ENCODE measurements around the gene CST7. TPM values are rescaled to one million over a fixed set of nuclear protein-coding genes. Genes with fewer than 3 reads are reported as not detected.

CST7 gene
- total and polyA plus RNA-seq, 10 of the 15 experiments (the other 5 are each of a cell fraction or from before 2014, with no cell fraction given) = 0.69 TPM; not detected in 9

DNA sequence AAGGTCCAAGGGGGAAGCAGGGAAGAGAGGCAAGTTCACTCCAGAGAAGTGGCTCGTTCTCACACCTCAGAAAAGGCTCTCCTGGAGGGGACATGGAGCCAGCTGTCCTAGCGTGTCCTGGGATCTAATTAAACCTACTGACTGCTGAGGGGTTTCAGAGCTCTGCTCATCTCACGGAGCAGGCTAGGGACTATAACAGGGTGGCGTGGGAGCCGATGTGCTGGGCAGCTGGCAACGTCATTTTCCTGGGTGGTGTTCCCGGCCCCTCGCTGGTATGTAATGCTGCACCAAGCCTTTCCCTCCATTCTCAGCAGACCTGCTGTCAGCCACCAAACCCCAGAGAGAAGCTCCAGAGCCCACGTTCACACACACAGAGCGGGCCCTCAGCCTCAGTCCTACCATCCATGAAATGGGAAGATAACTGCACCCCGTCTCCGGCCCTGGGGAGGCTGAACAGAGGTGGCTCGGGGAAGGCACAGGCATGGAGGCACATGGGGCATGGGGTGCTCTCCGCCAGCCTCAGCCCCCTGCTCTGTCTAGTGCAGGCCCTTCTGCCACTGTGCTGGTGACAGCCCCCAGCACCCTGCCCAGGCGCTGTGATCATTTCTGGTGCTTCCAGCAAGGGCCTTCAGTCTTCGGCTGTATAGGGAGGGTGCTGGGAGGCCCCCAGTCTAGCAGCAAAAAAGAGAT lies 1.9 kb downstream of the CST7 start:
- H3K27me3 ChIP-seq (replicated peaks in 1 of 2; ENCODE audit: control insufficient read depth in 2 of 2, insufficient read depth in 2 of 2, low read length in 1 of 2) = no peaks in the 10 kb centered on the region
- DNase-seq (ENCODE audit: low read depth, low spot score) (no peak), FAIRE-seq (no peak), ATAC-seq (no peak)
- ChIA-PET RAD21 (ENCODE audit: unreplicated experiment) (no interaction called here), CTCF (interaction anchor here (0.8 kb wide), 1 partner anchor 112 kb away, joined by 3 read pairs; no protein-coding TSS in a partner anchor), POLR2A (no interaction called here), SMC1A (ENCODE audit: uncharacterized antibody, unreplicated experiment) (no interaction called here)
- no TSS peak for BruUV-seq (replicated peaks)
- in situ Hi-C loops (cut with MboI) (no loop called here), intact Hi-C loops (cut with micrococcal nuclease; ENCODE audit: unreplicated experiment) (no loop called here)
- H2AFZ ChIP-seq (ENCODE audit: control insufficient read depth, low read depth, low read length) = no peak overlapping the region
- no peak overlapping the region for H3K4me3 ChIP-seq
- peaks cover 14% of the 10 kb centered on the region for H3K4me1 ChIP-seq (ENCODE audit: control insufficient read depth, insufficient read depth, low read length)
- H4K20me1 ChIP-seq (ENCODE audit: control insufficient read depth, insufficient read depth) = no peaks in the 10 kb centered on the region
- H3K36me3 ChIP-seq (ENCODE audit: control insufficient read depth in 2 of 2, insufficient read depth in 2 of 2, low read length in 1 of 2) = no peaks in the 10 kb centered on the region
- H3K27ac ChIP-seq (ENCODE audit: control insufficient read depth, insufficient read depth) = no peak overlapping the region
- 69% methylated on average over 16 of the region's 16 CpGs for WGBS (ENCODE audit: insufficient coverage, insufficient replicate concordance, low lambda C conversion rate, missing lambda C conversion rate)
- H3K4me2 ChIP-seq (ENCODE audit: control insufficient read depth, insufficient read depth) = no peak overlapping the region
- TF ChIP-seq SMC3 (IDR thresholded peaks at IDR 0.05; ENCODE audit: borderline replicate concordance, low read length) (no peak), SP1 (IDR thresholded peaks at IDR 0.05; ENCODE audit: low read depth, low read length) (no peak), CBX5 (IDR thresholded peaks at IDR 0.05; ENCODE audit: low read depth) (no peak), ZNF207 (IDR thresholded peaks at IDR 0.05; ENCODE audit: borderline replicate concordance) (no peak), SIX5 (IDR thresholded peaks at IDR 0.05; ENCODE audit: low read depth, low read length, severe bottlenecking) (no peak), ASH2L (IDR thresholded peaks at IDR 0.05; ENCODE audit: borderline replicate concordance, low read depth) (no peak), KDM1A (IDR thresholded peaks at IDR 0.05; ENCODE audit: borderline replicate concordance) (no peak), TBL1XR1 (IDR thresholded peaks at IDR 0.05; ENCODE audit: low read depth, low read length) (no peak), RAD51 (IDR thresholded peaks at IDR 0.05) (no peak), NFYB (IDR thresholded peaks at IDR 0.05; ENCODE audit: insufficient read depth, low read depth, low read length) (no peak), TAF1 (IDR thresholded peaks at IDR 0.05; ENCODE audit: borderline replicate concordance, low read depth, low read length) (no peak), ATF7 (IDR thresholded peaks at IDR 0.05; ENCODE audit: low read depth) (no peak), ZZZ3 (IDR thresholded peaks at IDR 0.05; ENCODE audit: control insufficient read depth, insufficient read length, low read depth) (no peak), SREBF2 (IDR thresholded peaks at IDR 0.05; ENCODE audit: low read length) (no peak), ZBED1 (IDR thresholded peaks at IDR 0.05; ENCODE audit: borderline replicate concordance) (no peak), SIN3A (IDR thresholded peaks at IDR 0.05; ENCODE audit: low read depth, low read length) (no peak)
- TF ChIP-seq, protein P1, sequence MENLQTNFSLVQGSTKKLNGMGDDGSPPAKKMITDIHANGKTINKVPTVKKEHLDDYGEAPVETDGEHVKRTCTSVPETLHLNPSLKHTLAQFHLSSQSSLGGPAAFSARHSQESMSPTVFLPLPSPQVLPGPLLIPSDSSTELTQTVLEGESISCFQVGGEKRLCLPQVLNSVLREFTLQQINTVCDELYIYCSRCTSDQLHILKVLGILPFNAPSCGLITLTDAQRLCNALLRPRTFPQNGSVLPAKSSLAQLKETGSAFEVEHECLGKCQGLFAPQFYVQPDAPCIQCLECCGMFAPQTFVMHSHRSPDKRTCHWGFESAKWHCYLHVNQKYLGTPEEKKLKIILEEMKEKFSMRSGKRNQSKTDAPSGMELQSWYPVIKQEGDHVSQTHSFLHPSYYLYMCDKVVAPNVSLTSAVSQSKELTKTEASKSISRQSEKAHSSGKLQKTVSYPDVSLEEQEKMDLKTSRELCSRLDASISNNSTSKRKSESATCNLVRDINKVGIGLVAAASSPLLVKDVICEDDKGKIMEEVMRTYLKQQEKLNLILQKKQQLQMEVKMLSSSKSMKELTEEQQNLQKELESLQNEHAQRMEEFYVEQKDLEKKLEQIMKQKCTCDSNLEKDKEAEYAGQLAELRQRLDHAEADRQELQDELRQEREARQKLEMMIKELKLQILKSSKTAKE (IDR thresholded peaks at IDR 0.05; ENCODE audit: low read depth, poor library complexity, severe bottlenecking) = no peak
- TF ChIP-seq, protein P2, sequence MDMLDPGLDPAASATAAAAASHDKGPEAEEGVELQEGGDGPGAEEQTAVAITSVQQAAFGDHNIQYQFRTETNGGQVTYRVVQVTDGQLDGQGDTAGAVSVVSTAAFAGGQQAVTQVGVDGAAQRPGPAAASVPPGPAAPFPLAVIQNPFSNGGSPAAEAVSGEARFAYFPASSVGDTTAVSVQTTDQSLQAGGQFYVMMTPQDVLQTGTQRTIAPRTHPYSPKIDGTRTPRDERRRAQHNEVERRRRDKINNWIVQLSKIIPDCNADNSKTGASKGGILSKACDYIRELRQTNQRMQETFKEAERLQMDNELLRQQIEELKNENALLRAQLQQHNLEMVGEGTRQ (IDR thresholded peaks at IDR 0.05; ENCODE audit: borderline replicate concordance, low read depth, low read length) = no peak
- TF ChIP-seq, protein P3, sequence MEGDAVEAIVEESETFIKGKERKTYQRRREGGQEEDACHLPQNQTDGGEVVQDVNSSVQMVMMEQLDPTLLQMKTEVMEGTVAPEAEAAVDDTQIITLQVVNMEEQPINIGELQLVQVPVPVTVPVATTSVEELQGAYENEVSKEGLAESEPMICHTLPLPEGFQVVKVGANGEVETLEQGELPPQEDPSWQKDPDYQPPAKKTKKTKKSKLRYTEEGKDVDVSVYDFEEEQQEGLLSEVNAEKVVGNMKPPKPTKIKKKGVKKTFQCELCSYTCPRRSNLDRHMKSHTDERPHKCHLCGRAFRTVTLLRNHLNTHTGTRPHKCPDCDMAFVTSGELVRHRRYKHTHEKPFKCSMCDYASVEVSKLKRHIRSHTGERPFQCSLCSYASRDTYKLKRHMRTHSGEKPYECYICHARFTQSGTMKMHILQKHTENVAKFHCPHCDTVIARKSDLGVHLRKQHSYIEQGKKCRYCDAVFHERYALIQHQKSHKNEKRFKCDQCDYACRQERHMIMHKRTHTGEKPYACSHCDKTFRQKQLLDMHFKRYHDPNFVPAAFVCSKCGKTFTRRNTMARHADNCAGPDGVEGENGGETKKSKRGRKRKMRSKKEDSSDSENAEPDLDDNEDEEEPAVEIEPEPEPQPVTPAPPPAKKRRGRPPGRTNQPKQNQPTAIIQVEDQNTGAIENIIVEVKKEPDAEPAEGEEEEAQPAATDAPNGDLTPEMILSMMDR (IDR thresholded peaks at IDR 0.05 in 2 of 3, conservative IDR thresholded peaks at IDR 0.05 in 1 of 3; ENCODE audit: control insufficient read depth in 2 of 3, extremely low read depth in 1 of 3, insufficient read depth in 1 of 3, low read depth in 3 of 3, low read length in 3 of 3) = no peak
- no peak overlapping the region for H3K9ac ChIP-seq (ENCODE audit: control insufficient read depth, insufficient read depth, low read length)
- no peaks in the 10 kb centered on the region for H3K79me2 ChIP-seq (ENCODE audit: control insufficient read depth, insufficient read depth, low read length)
- no peaks in the 10 kb centered on the region for H3K9me3 ChIP-seq (replicated peaks; ENCODE audit: control insufficient read depth, insufficient read depth, low read length)
